ENCODE measurements around the gene OLFML2A.

DNA sequence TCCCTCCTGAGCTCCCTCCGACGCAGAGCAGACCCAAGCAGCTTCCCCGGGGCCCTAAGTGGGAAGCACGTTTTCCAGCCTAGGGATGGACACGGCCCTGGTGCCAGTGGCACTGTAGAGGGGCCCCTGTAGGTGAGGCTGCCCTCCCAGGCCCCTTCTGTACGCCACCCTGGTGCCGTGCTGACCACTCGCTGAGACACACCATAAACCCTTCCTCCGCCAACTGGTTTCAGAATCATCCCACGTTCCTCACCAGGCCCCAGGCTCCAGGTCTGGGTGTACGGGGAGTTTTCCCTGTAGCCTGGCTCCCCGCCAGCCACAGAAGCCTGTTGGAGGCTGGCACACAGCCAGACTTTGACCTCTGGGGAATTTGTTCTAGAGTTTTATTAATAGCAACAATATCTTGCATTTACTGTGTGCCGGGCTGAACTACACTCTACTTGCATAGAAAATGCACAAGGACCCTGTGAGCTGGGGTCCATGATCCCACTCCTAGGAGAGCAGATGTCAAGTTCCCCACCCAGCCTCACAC lies 58.2 kb downstream of the OLFML2A start:
- TF ChIP-seq, protein P1, sequence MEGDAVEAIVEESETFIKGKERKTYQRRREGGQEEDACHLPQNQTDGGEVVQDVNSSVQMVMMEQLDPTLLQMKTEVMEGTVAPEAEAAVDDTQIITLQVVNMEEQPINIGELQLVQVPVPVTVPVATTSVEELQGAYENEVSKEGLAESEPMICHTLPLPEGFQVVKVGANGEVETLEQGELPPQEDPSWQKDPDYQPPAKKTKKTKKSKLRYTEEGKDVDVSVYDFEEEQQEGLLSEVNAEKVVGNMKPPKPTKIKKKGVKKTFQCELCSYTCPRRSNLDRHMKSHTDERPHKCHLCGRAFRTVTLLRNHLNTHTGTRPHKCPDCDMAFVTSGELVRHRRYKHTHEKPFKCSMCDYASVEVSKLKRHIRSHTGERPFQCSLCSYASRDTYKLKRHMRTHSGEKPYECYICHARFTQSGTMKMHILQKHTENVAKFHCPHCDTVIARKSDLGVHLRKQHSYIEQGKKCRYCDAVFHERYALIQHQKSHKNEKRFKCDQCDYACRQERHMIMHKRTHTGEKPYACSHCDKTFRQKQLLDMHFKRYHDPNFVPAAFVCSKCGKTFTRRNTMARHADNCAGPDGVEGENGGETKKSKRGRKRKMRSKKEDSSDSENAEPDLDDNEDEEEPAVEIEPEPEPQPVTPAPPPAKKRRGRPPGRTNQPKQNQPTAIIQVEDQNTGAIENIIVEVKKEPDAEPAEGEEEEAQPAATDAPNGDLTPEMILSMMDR (conservative IDR thresholded peaks at IDR 0.05; ENCODE audit: low read length): no peak
- TF ChIP-seq EZH2phosphoT487 (IDR thresholded peaks at IDR 0.05; ENCODE audit: borderline replicate concordance, low read depth, low read length): no peak

Measured in OCI-LY7 (cell line).